ENCODE results near the gene EPAS1. TPM values are rescaled to one million over a fixed set of nuclear protein-coding genes. Genes with fewer than 3 reads are reported as not detected.

Gene EPAS1
- total RNA-seq, 1 donor from 2014 or later: 5.1 TPM

DNA sequence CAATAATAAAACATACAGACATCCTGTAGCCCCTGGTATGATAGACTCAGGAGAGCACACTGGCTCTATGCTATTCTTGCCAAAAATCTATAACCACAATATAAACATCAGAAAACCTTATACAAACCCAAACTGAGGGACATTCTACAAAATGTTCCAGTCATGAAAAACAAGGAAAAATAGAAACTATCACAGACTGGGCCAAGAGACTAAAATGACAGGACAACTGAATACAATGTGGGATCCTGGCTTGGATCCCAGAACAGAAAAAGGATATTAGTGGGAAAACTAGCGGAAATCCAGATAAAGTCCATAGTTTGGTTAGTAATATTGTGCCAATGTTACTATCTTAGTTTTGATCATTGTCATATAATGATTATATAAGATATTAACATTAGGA lies 29.6 kb upstream of the EPAS1 start:
- Mint-ChIP-seq H3K27me3 (peaks cover 14% of the 10 kb centered on the region), H3K27ac (no peak overlapping the region), H3K36me3 (ENCODE audit: insufficient read depth) (no peaks in the 10 kb centered on the region), H3K9me3 (ENCODE audit: low read depth) (no peaks in the 10 kb centered on the region), H3K4me1 (ENCODE audit: low read depth) (no peaks in the 10 kb centered on the region), H3K4me3 (ENCODE audit: low read depth) (no peak overlapping the region)
- TF ChIP-seq, protein P1, sequence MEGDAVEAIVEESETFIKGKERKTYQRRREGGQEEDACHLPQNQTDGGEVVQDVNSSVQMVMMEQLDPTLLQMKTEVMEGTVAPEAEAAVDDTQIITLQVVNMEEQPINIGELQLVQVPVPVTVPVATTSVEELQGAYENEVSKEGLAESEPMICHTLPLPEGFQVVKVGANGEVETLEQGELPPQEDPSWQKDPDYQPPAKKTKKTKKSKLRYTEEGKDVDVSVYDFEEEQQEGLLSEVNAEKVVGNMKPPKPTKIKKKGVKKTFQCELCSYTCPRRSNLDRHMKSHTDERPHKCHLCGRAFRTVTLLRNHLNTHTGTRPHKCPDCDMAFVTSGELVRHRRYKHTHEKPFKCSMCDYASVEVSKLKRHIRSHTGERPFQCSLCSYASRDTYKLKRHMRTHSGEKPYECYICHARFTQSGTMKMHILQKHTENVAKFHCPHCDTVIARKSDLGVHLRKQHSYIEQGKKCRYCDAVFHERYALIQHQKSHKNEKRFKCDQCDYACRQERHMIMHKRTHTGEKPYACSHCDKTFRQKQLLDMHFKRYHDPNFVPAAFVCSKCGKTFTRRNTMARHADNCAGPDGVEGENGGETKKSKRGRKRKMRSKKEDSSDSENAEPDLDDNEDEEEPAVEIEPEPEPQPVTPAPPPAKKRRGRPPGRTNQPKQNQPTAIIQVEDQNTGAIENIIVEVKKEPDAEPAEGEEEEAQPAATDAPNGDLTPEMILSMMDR (IDR thresholded peaks at IDR 0.05; ENCODE audit: unreplicated experiment): no peak
- DNase-seq (ENCODE audit: low spot score, unreplicated experiment): no peak

DNA sequence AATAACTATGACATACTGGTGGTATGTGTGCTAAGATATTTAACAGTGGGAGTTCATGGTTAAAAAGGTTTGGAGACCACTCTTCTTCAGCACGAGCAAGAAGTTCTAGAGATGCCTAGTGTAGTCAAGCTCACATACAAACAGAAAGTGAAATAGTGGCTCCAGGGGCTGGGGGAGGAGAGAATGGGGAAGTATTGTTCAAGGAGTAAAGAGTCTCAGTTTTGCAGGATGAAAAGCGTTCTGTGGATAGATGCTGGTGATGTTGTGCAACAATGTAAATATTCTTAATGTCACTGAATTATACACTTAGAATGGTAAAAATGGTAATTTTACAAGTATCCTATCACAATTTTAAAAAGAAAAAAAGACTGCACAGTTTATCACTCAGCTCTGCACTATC lies 29.0 kb upstream of the EPAS1 start:
- Mint-ChIP-seq H3K4me3 (ENCODE audit: low read depth) (no peak overlapping the region), H3K9me3 (ENCODE audit: low read depth) (no peaks in the 10 kb centered on the region), H3K4me1 (ENCODE audit: low read depth) (no peaks in the 10 kb centered on the region), H3K27ac (no peak overlapping the region), H3K36me3 (ENCODE audit: insufficient read depth) (no peaks in the 10 kb centered on the region), H3K27me3 (peaks cover 14% of the 10 kb centered on the region)
- DNase-seq (ENCODE audit: low spot score, unreplicated experiment): no peak
- TF ChIP-seq, protein P1 (IDR thresholded peaks at IDR 0.05; ENCODE audit: unreplicated experiment): no peak

DNA sequence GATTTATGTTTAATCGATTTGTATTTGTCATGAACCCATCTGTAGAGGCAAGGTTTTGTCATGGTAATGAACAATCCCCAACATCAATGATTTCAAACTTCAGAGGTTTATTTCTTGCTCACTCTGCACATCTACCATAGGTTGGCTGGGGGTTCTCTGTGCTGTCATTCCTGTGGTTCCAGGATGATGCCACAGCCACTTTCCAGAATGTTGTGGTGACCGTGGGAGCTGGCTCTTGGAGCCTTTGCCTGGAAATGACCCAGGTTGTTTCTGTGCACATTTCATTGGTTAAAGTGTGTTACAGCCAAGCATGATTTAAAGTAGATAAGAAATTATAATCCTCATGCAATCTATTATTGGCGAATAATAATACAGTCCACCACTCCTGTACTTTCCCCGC lies 28.2 kb upstream of the EPAS1 start:
- no peaks in the 10 kb centered on the region for H3K9me3 Mint-ChIP-seq (ENCODE audit: low read depth)
- no peaks in the 10 kb centered on the region for H3K36me3 Mint-ChIP-seq (ENCODE audit: insufficient read depth)
- no peak overlapping the region for H3K4me3 Mint-ChIP-seq (ENCODE audit: low read depth)
- TF ChIP-seq, protein P1 (IDR thresholded peaks at IDR 0.05; ENCODE audit: unreplicated experiment): no peak
- no peak overlapping the region for H3K27ac Mint-ChIP-seq
- H3K4me1 Mint-ChIP-seq (ENCODE audit: low read depth): no peaks in the 10 kb centered on the region
- H3K27me3 Mint-ChIP-seq: peaks cover 14% of the 10 kb centered on the region
- no peak for DNase-seq (ENCODE audit: low spot score, unreplicated experiment)

DNA sequence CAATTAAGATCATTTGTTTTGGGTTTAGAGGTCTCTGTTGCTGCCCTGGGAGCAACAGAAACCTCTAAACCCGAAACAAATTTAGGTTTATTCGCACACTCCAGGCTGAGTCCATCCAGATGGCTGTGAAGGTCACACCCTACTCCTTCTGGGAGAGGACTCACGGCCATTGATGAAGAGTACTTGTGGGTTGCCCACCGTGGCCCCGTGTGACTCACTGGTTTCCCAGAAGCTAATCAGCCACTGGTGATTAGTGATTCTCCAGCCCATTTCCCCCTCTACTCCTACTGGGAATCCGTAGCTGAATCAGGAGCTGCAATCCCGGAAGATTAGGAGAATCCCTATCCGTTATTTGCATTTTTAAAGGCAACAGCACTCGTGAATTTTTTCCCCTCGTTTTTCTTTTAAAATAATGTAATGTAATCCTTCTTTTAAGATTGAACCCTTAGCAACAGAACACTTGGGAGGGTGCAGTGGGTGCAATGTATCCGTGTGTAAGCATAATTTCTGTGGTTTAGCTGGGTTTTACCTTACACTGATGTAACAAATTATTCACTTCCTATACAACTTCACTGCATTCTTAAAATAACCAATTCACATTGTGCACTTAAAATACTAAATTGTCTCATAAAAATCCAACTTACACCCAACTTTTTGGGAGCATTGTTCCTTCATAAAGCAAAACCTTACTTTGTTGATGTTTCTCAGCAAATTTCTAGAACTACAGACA lies 27.5 kb upstream of the EPAS1 start:
- Mint-ChIP-seq H3K27ac (no peak overlapping the region), H3K36me3 (ENCODE audit: insufficient read depth) (no peaks in the 10 kb centered on the region), H3K27me3 (peaks cover 14% of the 10 kb centered on the region), H3K9me3 (ENCODE audit: low read depth) (no peaks in the 10 kb centered on the region), H3K4me1 (ENCODE audit: low read depth) (no peaks in the 10 kb centered on the region), H3K4me3 (ENCODE audit: low read depth) (no peak overlapping the region)
- TF ChIP-seq, protein P1 (IDR thresholded peaks at IDR 0.05; ENCODE audit: unreplicated experiment): no peak
- DNase-seq (ENCODE audit: low spot score, unreplicated experiment): no peak

DNA sequence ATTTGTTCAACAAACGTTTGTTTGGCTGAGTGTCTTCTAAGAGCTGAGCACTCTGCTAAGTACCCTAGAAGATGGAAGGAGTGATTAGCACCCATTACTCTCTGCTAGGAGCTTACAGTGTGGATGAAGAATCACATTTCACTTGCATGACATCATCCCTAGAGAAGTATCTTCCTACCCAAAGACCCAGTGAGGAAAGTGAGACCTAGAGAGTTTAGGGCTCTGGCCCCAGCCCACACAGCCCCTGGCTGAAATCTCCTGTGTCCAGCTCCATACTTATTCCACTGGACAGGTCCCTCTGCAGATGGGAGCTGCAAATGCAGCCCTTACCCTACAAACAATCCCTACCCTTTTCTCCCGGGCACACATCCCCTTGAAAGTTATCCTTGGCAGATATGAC lies 26.8 kb upstream of the EPAS1 start:
- Mint-ChIP-seq H3K4me1 (ENCODE audit: low read depth) (no peaks in the 10 kb centered on the region), H3K27me3 (peaks cover 14% of the 10 kb centered on the region), H3K27ac (no peak overlapping the region), H3K9me3 (ENCODE audit: low read depth) (no peaks in the 10 kb centered on the region), H3K4me3 (ENCODE audit: low read depth) (no peak overlapping the region), H3K36me3 (ENCODE audit: insufficient read depth) (no peaks in the 10 kb centered on the region)
- DNase-seq (ENCODE audit: low spot score, unreplicated experiment): no peak
- TF ChIP-seq, protein P1 (IDR thresholded peaks at IDR 0.05; ENCODE audit: unreplicated experiment): no peak
